HG02970 (cell line): ENCODE measurements around the gene TMEM234.
"Not testable (repeated sequence)": the region's sequence is repeated elsewhere in the genome, so short reads cannot be mapped to it uniquely, and the experiment has no call there.

Experiments
- ATAC-seq: cut with Tn5 transposase; IDR thresholded peaks from one replicate; pipeline ENCODE4 v1.9.1; 2021; ENCODE audit warnings: mild to moderate bottlenecking, moderate library complexity, moderate number of reproducible peaks; ENCODE audit not compliant: unreplicated experiment, low FRiP score

Gene TMEM234

GRCh38 chr1:32221980-32222755 is at the start of gene TMEM234, which contains the start of gene EIF3I:
TMEM234 (minus strand) TSS chr1:32222353; CDS start chr1:32222322, 31 bp downstream.
EIF3I (plus strand) TSS chr1:32222407; CDS start chr1:32222442, 35 bp downstream.
- peak; percentile 96 for ATAC-seq

- ATAC-seq = no peak
These were observed 47.6 kb upstream of the TMEM234 start for GRCh38 chr1:32269744-32270143.

- no peak for ATAC-seq
These were observed 44.9 kb upstream of the TMEM234 start for GRCh38 chr1:32266921-32267591.

GRCh38 chr1:32265846-32266245 is 43.7 kb upstream of the TMEM234 start:
- ATAC-seq = no peak

- ATAC-seq = no peak
These were observed 41.6 kb upstream of the TMEM234 start for GRCh38 chr1:32263744-32264143.

- not testable (repeated sequence) for ATAC-seq
These were observed 41.1 kb upstream of the TMEM234 start for GRCh38 chr1:32263236-32263593.

GRCh38 chr1:32257227-32257508 is 35.0 kb upstream of the TMEM234 start:
- ATAC-seq = no peak

- ATAC-seq = no peak
These were observed 34.5 kb upstream of the TMEM234 start for GRCh38 chr1:32256473-32257226.

GRCh38 chr1:32255072-32256071 is 33.2 kb upstream of the TMEM234 start:
- ATAC-seq = no peak

- no peak for ATAC-seq
These were observed 29.0 kb upstream of the TMEM234 start, which contains the start of gene LCK for GRCh38 chr1:32250893-32251716. LCK (plus strand) TSS chr1:32251265; CDS start chr1:32274330, 23,065 bp downstream.

GRCh38 chr1:32249831-32250525 is 27.8 kb upstream of the TMEM234 start:
- peak; percentile 46 for ATAC-seq

- ATAC-seq = no peak
These were observed 26.1 kb upstream of the TMEM234 start for GRCh38 chr1:32247983-32248889.

GRCh38 chr1:32247452-32247851 is 25.3 kb upstream of the TMEM234 start:
- ATAC-seq = no peak

- no peak for ATAC-seq
These were observed 24.7 kb upstream of the TMEM234 start, which contains the start of gene FAM167B for GRCh38 chr1:32246888-32247273. FAM167B (plus strand) TSS chr1:32247222; CDS start chr1:32247422, 200 bp downstream.

GRCh38 chr1:32242341-32242851 is 20.2 kb upstream of the TMEM234 start:
- no peak for ATAC-seq

GRCh38 chr1:32241001-32241763 is 19.0 kb upstream of the TMEM234 start:
- ATAC-seq = no peak
